Breast epithelium (tissue), 4 donors: ENCODE results near the gene OTOG. TPM values are rescaled to one million over a fixed set of nuclear protein-coding genes. Genes with fewer than 3 reads are reported as not detected.

Experiments used
- DNase-seq, 2 donors: peaks; one replicate each; pipeline ENCODE4 v3.0.0-alpha.2; 2019; ENCODE audit warnings: low spot score in 2 of 2
- H3K27ac ChIP-seq, 2 donors: fragments of 200-600 bp; sonication (generic) in 1 of 2; one replicate each; pipeline ENCODE4 v1.5.1; 2016 to 2019; ENCODE audit warnings: mild to moderate bottlenecking in 1 of 2
- H3K27me3 ChIP-seq, 2 donors: fragments of 200-600 bp; sonication (generic) in 1 of 2; one replicate each; pipeline versions ENCODE4 v1.5.1 to v1.6.0; 2017 to 2019; ENCODE audit warnings: control low read depth in 1 of 2, mild to moderate bottlenecking in 1 of 2
- H3K36me3 ChIP-seq: fragments of 200-600 bp; one replicate; pipeline ENCODE4 v1.5.1; 2019
- H3K4me1 ChIP-seq, 2 donors: fragments of 200-600 bp; sonication (generic); one replicate each; pipeline ENCODE4 v1.5.1; 2016 to 2019; ENCODE audit warnings: control low read depth in 1 of 2
- H3K4me3 ChIP-seq, 3 donors: fragments of 200-600 bp; sonication (generic); 1 replicate in 2 of 3; 2 replicates in 1 of 3; pipeline ENCODE4 v1.5.1; 2016 to 2019; ENCODE audit warnings: mild to moderate bottlenecking in 3 of 3, moderate library complexity in 2 of 3
- H3K9me3 ChIP-seq, 2 donors: fragments of 200-600 bp; sonication (generic) in 1 of 2; one replicate each; pipeline ENCODE4 v1.5.1; 2016 to 2019; ENCODE audit warnings: control low read depth in 1 of 2
- POLR2A ChIP-seq: fragments of 450-650 bp; IDR thresholded peaks from one replicate; pipeline ENCODE4 v1.6.1; 2016; ENCODE audit warnings: antibody characterized with exemption, mild to moderate bottlenecking, moderate library complexity
- POLR2AphosphoS5 ChIP-seq, 3 donors: sonication (generic); formaldehyde crosslinking; IDR thresholded peaks; one replicate each; pipeline ENCODE4 v1.6.1; 2017; ENCODE audit warnings: antibody characterized with exemption in 3 of 3
- intact Hi-C: fragments of 100-400 bp; cut with DNase I; formaldehyde crosslinking; loops from one replicate; pipeline ENCODE4 v1.15.1; 2023; ENCODE audit warnings: low total_unique reads
- total RNA-seq, 3 donors: library from RNA; depleted of rRNA; stranded (reverse); fragments of >200 nt; gene quantifications; one replicate each; pipeline ENCODE4 v1.1.0, GENCODE V29; 2016
- TF ChIP-seq, protein P1 (sequence below), 3 donors: fragments of 450-650 bp; IDR thresholded peaks; one replicate each; pipeline ENCODE4 v1.5.1; 2016 to 2017; ENCODE audit warnings: antibody characterized with exemption in 3 of 3, mild to moderate bottlenecking in 3 of 3, moderate library complexity in 3 of 3

The OTOG gene
- total RNA-seq, 3 donors from 2014 or later, result not detected

DNA sequence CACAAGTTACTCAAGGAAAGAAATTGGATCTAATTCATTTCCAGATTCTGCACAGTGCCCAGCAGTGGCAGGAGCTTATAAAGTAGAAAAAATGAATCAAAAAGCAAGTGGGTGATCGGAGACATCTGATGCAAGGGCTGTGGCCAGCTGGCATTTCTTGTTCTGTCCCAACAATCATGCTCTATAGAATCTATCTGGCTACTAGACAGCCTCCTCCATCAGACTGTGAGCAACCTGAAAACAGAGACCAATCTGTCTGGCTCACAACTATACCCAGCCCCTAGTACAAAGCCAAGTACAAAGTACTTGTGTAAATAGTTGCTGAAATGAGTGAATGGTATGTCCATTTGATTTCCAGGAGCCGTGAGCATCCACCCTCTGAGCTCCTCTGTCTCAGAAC lies 14.3 kb upstream of the OTOG start:
- Histone ChIP-seq H3K27ac (no peak overlapping the region), H3K4me3 (no peak overlapping the region), H3K27me3 (no peaks in the 10 kb centered on the region), H3K4me1 (no peaks in the 10 kb centered on the region), H3K36me3 (no peaks in the 10 kb centered on the region), H3K9me3 (no peaks in the 10 kb centered on the region)
- DNase-seq, result no peak
- intact Hi-C loops, result no loop called here
- TF ChIP-seq POLR2A (no peak), POLR2AphosphoS5 (IDR thresholded peaks at IDR 0.05) (no peak)
- TF ChIP-seq, protein P1, sequence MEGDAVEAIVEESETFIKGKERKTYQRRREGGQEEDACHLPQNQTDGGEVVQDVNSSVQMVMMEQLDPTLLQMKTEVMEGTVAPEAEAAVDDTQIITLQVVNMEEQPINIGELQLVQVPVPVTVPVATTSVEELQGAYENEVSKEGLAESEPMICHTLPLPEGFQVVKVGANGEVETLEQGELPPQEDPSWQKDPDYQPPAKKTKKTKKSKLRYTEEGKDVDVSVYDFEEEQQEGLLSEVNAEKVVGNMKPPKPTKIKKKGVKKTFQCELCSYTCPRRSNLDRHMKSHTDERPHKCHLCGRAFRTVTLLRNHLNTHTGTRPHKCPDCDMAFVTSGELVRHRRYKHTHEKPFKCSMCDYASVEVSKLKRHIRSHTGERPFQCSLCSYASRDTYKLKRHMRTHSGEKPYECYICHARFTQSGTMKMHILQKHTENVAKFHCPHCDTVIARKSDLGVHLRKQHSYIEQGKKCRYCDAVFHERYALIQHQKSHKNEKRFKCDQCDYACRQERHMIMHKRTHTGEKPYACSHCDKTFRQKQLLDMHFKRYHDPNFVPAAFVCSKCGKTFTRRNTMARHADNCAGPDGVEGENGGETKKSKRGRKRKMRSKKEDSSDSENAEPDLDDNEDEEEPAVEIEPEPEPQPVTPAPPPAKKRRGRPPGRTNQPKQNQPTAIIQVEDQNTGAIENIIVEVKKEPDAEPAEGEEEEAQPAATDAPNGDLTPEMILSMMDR (IDR thresholded peaks at IDR 0.05), result no peak

DNA sequence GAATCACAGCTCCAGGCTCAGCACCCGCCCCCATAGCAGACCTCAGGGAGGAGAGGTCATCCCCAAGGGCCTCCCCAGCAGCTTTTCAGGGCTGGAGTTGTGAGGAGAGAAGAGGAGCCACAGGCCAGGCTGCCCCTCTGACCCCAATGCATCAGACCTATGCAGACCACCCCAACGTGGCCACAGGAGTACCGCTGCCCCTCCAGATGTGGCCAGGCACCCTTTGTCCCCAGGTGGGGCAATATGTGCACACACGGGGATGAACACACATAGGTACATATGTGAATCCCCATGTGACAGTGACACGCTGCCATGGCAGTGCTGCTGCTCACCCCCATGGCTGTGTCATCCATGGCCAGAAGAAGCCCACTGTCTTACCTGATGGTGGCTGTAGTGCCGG lies 13.7 kb upstream of the OTOG start:
- H3K27me3 ChIP-seq, result no peaks in the 10 kb centered on the region
- TF ChIP-seq POLR2AphosphoS5 (IDR thresholded peaks at IDR 0.05), result no peak
- TF ChIP-seq POLR2A, result no peak
- TF ChIP-seq, protein P1 (IDR thresholded peaks at IDR 0.05), result no peak
- no peak overlapping the region for H3K27ac ChIP-seq
- no peak overlapping the region for H3K4me3 ChIP-seq
- H3K9me3 ChIP-seq, result no peaks in the 10 kb centered on the region
- no peak for DNase-seq
- no peaks in the 10 kb centered on the region for H3K4me1 ChIP-seq
- no peaks in the 10 kb centered on the region for H3K36me3 ChIP-seq
- intact Hi-C loops, result no loop called here

DNA sequence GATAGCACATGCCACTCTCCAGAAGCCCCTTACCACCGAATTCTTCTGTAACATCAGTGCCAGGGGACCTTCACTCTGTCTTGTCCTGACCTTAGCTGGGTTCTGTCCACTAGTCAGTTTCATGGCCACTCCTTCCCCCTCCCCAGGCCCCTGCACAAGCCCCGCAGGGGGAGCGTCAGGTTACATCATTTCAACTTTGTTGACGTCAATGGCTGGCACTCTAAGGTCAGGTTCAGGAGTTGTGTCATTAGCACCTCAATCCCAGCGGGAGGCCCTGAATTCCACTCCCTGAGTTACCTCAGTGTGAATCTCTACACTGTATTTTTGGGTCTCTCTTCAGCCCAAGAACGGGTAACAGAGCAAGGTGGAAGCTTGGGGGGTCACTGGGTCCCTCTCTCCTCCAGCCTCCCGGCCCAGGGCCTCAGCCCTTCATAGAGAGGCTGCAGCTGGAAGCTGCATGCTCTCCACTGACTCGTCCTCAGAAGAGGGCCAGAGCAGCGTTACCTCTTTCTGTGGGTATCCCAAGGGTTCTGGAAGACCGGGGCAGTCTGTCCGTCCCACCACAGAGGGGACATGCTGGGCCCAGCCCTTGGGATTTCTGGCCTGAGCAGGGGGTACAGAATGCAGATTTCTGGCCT lies 13.2 kb upstream of the OTOG start:
- H3K36me3 ChIP-seq, result no peaks in the 10 kb centered on the region
- H3K4me1 ChIP-seq, result no peaks in the 10 kb centered on the region
- TF ChIP-seq, protein P1 (IDR thresholded peaks at IDR 0.05), result no peak
- no peak for TF ChIP-seq POLR2AphosphoS5 (IDR thresholded peaks at IDR 0.05)
- TF ChIP-seq POLR2A, result no peak
- no peak overlapping the region for H3K27ac ChIP-seq
- H3K27me3 ChIP-seq, result no peaks in the 10 kb centered on the region
- no peak overlapping the region for H3K4me3 ChIP-seq
- DNase-seq, result no peak
- no peaks in the 10 kb centered on the region for H3K9me3 ChIP-seq
- intact Hi-C loops, result no loop called here

DNA sequence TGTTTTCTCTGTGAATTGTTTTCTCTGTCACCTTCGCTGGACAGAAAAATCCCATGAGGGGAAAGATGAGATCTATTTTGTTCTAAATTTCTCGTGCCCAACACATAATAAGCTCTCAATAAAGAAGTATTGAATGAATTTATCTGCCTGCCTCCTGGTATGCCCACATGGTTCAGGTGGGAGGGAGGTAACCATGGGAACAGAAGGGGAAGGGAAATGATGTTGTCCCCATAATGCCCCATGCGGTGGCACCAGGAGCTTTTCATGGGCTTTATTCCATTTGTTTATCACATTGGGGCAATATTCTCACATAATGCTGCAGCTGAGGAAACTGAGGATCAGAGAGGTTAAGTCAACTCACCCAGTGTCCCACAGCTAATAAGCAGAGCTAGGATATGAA lies 11.6 kb upstream of the OTOG start:
- intact Hi-C loops, result no loop called here

DNA sequence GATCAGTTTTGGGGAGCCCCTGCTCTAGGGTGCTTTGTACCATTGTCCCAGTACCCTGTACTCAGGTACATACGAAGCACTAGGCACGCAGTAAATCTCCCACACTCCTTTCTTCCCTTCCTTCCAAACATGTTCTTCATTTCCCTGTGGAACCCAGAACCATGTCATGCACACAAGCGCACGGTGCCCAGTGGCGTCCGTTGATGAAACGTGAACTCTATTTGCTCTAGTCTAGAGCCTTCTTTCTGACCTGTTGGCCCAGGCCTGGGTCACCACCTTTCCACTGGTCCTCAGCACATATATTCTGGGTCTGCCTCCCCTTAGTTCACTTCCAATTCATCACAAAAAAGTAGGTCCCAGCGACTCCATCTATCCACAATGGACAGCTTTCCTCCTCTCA lies 9.8 kb upstream of the OTOG start:
- intact Hi-C loops, result no loop called here
- no peaks in the 10 kb centered on the region for H3K9me3 ChIP-seq
- H3K4me3 ChIP-seq, result no peak overlapping the region
- H3K36me3 ChIP-seq, result no peaks in the 10 kb centered on the region
- H3K27ac ChIP-seq, result no peak overlapping the region
- no peak for DNase-seq
- no peaks in the 10 kb centered on the region for H3K4me1 ChIP-seq
- H3K27me3 ChIP-seq, result no peaks in the 10 kb centered on the region
- TF ChIP-seq POLR2AphosphoS5 (IDR thresholded peaks at IDR 0.05) (no peak), POLR2A (no peak)
- TF ChIP-seq, protein P1 (IDR thresholded peaks at IDR 0.05), result no peak

More for the DNA sequence above, 11.6 kb upstream of the OTOG start:
- H3K9me3 ChIP-seq, result no peaks in the 10 kb centered on the region
- no peaks in the 10 kb centered on the region for H3K36me3 ChIP-seq
- no peak overlapping the region for H3K4me3 ChIP-seq
- H3K27me3 ChIP-seq, result no peaks in the 10 kb centered on the region
- H3K4me1 ChIP-seq, result no peaks in the 10 kb centered on the region
- TF ChIP-seq POLR2A (no peak), POLR2AphosphoS5 (IDR thresholded peaks at IDR 0.05) (no peak)
- TF ChIP-seq, protein P1 (IDR thresholded peaks at IDR 0.05), result no peak
- no peak for DNase-seq
- H3K27ac ChIP-seq, result no peak overlapping the region
